IMR-90 (cell line): ENCODE data around the gene TSPO.

ENCODE experiments used
- CEBPB ChIP-seq: IDR thresholded peaks from 2 replicates; pipeline ENCODE4 v1.6.1; 2012; ENCODE audit warnings: low read depth, low read length, improper control_type of control experiment
- CTCF ChIP-seq: conservative IDR thresholded peaks from 2 replicates; pipeline ENCODE4 v1.5.1; 2012; ENCODE audit warnings: mild to moderate bottlenecking, low read depth, low read length, improper control_type of control experiment
- ELK1 ChIP-seq: fragments of 150-350 bp; IDR thresholded peaks from 2 replicates; pipeline ENCODE4 v1.6.1; 2016; ENCODE audit warnings: low read depth, mild to moderate bottlenecking, low read length, moderate library complexity, borderline replicate concordance
- MAFK ChIP-seq: IDR thresholded peaks from 2 replicates; pipeline ENCODE4 v1.6.1; 2012; ENCODE audit warnings: low read depth, low read length, improper control_type of control experiment
- MAZ ChIP-seq: IDR thresholded peaks from 2 replicates; pipeline ENCODE4 v1.6.1; 2012; ENCODE audit warnings: low read depth, mild to moderate bottlenecking, low read length, improper control_type of control experiment, moderate library complexity, borderline replicate concordance
- POLR2A ChIP-seq: IDR thresholded peaks from 2 replicates; pipeline ENCODE4 v1.6.1; 2012; ENCODE audit warnings: mild to moderate bottlenecking, low read depth, low read length
- RAD21 ChIP-seq: IDR thresholded peaks from 2 replicates; pipeline ENCODE4 v1.6.1; 2012; ENCODE audit warnings: low read length, improper control_type of control experiment
- RFX5 ChIP-seq: IDR thresholded peaks from 2 replicates; pipeline ENCODE4 v1.8.0; 2012; ENCODE audit warnings: low read depth, mild to moderate bottlenecking, low read length, moderate library complexity
- SMC3 ChIP-seq: fragments of 150-350 bp; IDR thresholded peaks from 2 replicates; pipeline ENCODE4 v1.6.1; 2016; ENCODE audit warnings: low read depth, mild to moderate bottlenecking, antibody characterized with exemption, low read length, moderate library complexity
- USF2 ChIP-seq: fragments of 150-350 bp; IDR thresholded peaks from 2 replicates; pipeline ENCODE4 v1.6.1; 2017; ENCODE audit warnings: mild to moderate bottlenecking, antibody characterized with exemption, low read length, low read depth

- no peak for TF ChIP-seq CTCF
- TF ChIP-seq USF2 = no peak
- TF ChIP-seq POLR2A = no peak
- no peak for TF ChIP-seq ELK1
- no peak for TF ChIP-seq RAD21
- no peak for TF ChIP-seq MAZ
- no peak for TF ChIP-seq CEBPB
- TF ChIP-seq RFX5 = no peak
- no peak for TF ChIP-seq MAFK
- no peak for TF ChIP-seq SMC3
Measured at GRCh38 chr22:43207386-43207785, 56.0 kb downstream of the TSPO start.
